Pancreas (tissue), 10 donors: ENCODE results near the gene SELENON. TPM values are rescaled to one million over a fixed set of nuclear protein-coding genes. Genes with fewer than 3 reads are reported as not detected.

Experiments
- ATAC-seq, 4 donors: fragments of 200-7000 bp; cut with Tn5 transposase; one replicate each; pipeline versions ENCODE4 v1.8.0 to v1.9.1; 2020; ENCODE audit warnings: mild to moderate bottlenecking in 4 of 4, moderate library complexity in 4 of 4
- DNase-seq, 6 donors: peaks; one replicate each; pipeline ENCODE4 v3.0.0-alpha.2; 2020
- FAIRE-seq: peaks from 2 replicates; lab custom pipeline; 2012; peaks lifted over from hg19 to GRCh38; lab: Jason Lieb, UNC
- H3K27ac ChIP-seq, 4 donors: fragments of 200-600 bp; sonication (generic); 1 replicate in 3 of 4; 2 replicates in 1 of 4; pipeline versions ENCODE4 v1.5.0 to v1.8.0; 2020
- H3K27me3 ChIP-seq, 4 donors: fragments of 200-600 bp; one replicate each; pipeline ENCODE4 v1.8.0; 2021
- H3K36me3 ChIP-seq, 3 donors: fragments of 200-600 bp; sonication (generic) in 1 of 3; one replicate each; pipeline versions ENCODE4 v1.5.0 to v1.8.0; 2020 to 2021
- H3K4me1 ChIP-seq, 3 donors: fragments of 200-600 bp; one replicate each; pipeline ENCODE4 v1.8.0; 2021
- H3K4me3 ChIP-seq, 4 donors: fragments of 200-600 bp; sonication (generic) in 2 of 4; one replicate each; pipeline versions ENCODE4 v1.5.0 to v1.8.0; 2020 to 2021
- H3K9me3 ChIP-seq, 4 donors: fragments of 200-600 bp; one replicate each; pipeline ENCODE4 v1.8.0; 2021
- CTCF ChIP-seq, 4 donors: fragments of 200-600 bp; sonication (generic) in 3 of 4; IDR thresholded peaks; one replicate each; pipeline versions ENCODE4 v1.5.0 to v1.8.0; 2021; ENCODE audit warnings: antibody characterized with exemption in 4 of 4
- WGBS, 2 donors: extraction: QIAGEN DNeasy Blood & Tissue Kit; methylation state at CpG; one replicate each; pipeline ENCODE4 v1.1.7; 2013; 5-methylcytosine and 5-hydroxymethylcytosine counted together
- intact Hi-C, 3 donors: fragments of 100-400 bp; cut with DNase I; formaldehyde crosslinking; loops; one replicate each; pipeline versions ENCODE4 v1.11.1 to v1.14.2; 2022
- polyA plus RNA-seq, 2 donors: library from polyadenylated mRNA; stranded (reverse); fragments of 200-250 nt; gene quantifications; one replicate each; pipeline ENCODE4 v1.2.3, GENCODE V29; 2013
- total RNA-seq, 6 donors: library from RNA; stranded (reverse); fragmentation: NEBNext Ultra II Directional in 4 of 6; extraction: Animal tissue kit (Norgen Biotek cat#: 25700) in 4 of 6; gene quantifications; one replicate each; pipeline versions ENCODE4 v1.2.1 to v1.2.4, GENCODE V29; 2021 to 2023
- donor health status: healthy with polysubstance abuse.
- donor health status: DM: no; HTN: no; CAD: no; lungs with moderate emphysema.
- donor health status: DM: no; HTN: no; CAD: no.
- donor health status: control.
- donor health status: control.
- donor health status: Bipolar disorder and iron deficiency.
- donor health status: DM: yes; HTN: yes; CAD: no.
- donor health status: DM: no; HTN: no; CAD: no.
- donor health status: DM: no; HTN: no; CAD: no.
- donor health status: DM: yes; HTN: yes; CAD: no.

Gene SELENON
- total and polyA plus RNA-seq, 8 donors: 27.8 to 48.3 (median 37.9) TPM

- peak in 1 of 6 donors; percentile 26 for DNase-seq
- H3K36me3 ChIP-seq: peaks cover 0 to 31% (median 5%) of the 10 kb centered on the region in 3 donors
- H3K9me3 ChIP-seq: no peaks in the 10 kb centered on the region
- no peak for FAIRE-seq
- intact Hi-C loops: loop anchor here in 1 of 3 donors (10.0 kb wide), 1 partner anchor 409 kb away; no protein-coding TSS in a partner anchor
- no peak for ATAC-seq
- H3K27ac ChIP-seq: no peak overlapping the region
- 86 to 91% methylated on average over 24 of the region's 24 CpGs for WGBS, 2 donors
- no peak for TF ChIP-seq CTCF (IDR thresholded peaks at IDR 0.05)
- H3K27me3 ChIP-seq: no peaks in the 10 kb centered on the region
- H3K4me3 ChIP-seq: no peak overlapping the region
- H3K4me1 ChIP-seq: peaks cover 5 to 6% (median 6%) of the 10 kb centered on the region in 3 donors
Measured at GRCh38 chr1:25813734-25814471, 13.9 kb downstream of the SELENON start.

GRCh38 chr1:25814549-25815087 is 14.6 kb downstream of the SELENON start:
- intact Hi-C loops: loop anchor here in 1 of 3 donors (10.0 kb wide), 1 partner anchor 410 kb away; no protein-coding TSS in a partner anchor
- peaks cover 5 to 8% (median 7%) of the 10 kb centered on the region in 3 donors for H3K4me1 ChIP-seq
- H3K9me3 ChIP-seq: no peaks in the 10 kb centered on the region
- H3K27ac ChIP-seq: no peak overlapping the region
- H3K27me3 ChIP-seq: no peaks in the 10 kb centered on the region
- DNase-seq (peak in 1 of 6 donors; percentile 29), ATAC-seq (no peak), FAIRE-seq (no peak)
- H3K36me3 ChIP-seq: peaks cover 0 to 23% (median 5%) of the 10 kb centered on the region in 3 donors
- WGBS, 2 donors: 85 to 91% methylated on average over 7 of the region's 7 CpGs
- no peak for TF ChIP-seq CTCF (IDR thresholded peaks at IDR 0.05)
- no peak overlapping the region for H3K4me3 ChIP-seq

GRCh38 chr1:25815208-25816111 is 15.5 kb downstream of the SELENON start:
- DNase-seq: no peak

More at GRCh38 chr1:25815208-25816111, 15.5 kb downstream of the SELENON start:
- peaks cover 5 to 8% (median 7%) of the 10 kb centered on the region in 3 donors for H3K4me1 ChIP-seq
- intact Hi-C loops: loop anchor here in 1 of 3 donors (10.0 kb wide), 1 partner anchor 411 kb away; no protein-coding TSS in a partner anchor
- no peak for TF ChIP-seq CTCF (IDR thresholded peaks at IDR 0.05)
- WGBS, 2 donors: 86 to 89% methylated on average over 24 of the region's 24 CpGs
- no peaks in the 10 kb centered on the region for H3K27me3 ChIP-seq
- no peaks in the 10 kb centered on the region for H3K9me3 ChIP-seq
- ATAC-seq (no peak), FAIRE-seq (no peak)
- no peak overlapping the region for H3K27ac ChIP-seq
- H3K36me3 ChIP-seq: peaks cover 0 to 23% (median 5%) of the 10 kb centered on the region in 3 donors
- H3K4me3 ChIP-seq: no peak overlapping the region
